Thyroid gland (tissue), 4 donors: ENCODE measurements around the gene CKLF. TPM values are rescaled to one million over a fixed set of nuclear protein-coding genes. Genes with fewer than 3 reads are reported as not detected.

ENCODE experiments used
- DNase-seq, 2 donors: peaks; one replicate each; pipeline ENCODE4 v3.0.0-alpha.2; 2019
- H3K27ac ChIP-seq, 3 donors: fragments of 200-600 bp; sonication (generic); 1 replicate in 2 of 3; 2 replicates in 1 of 3; pipeline ENCODE4 v1.5.1; 2016 to 2019; ENCODE audit warnings: mild to moderate bottlenecking in 1 of 3, moderate library complexity in 1 of 3
- H3K27me3 ChIP-seq: fragments of 200-600 bp; sonication (generic); one replicate; pipeline ENCODE4 v1.5.1; 2019
- H3K36me3 ChIP-seq, 2 donors: fragments of 200-600 bp; sonication (generic); one replicate each; pipeline ENCODE4 v1.5.1; 2016 to 2019
- H3K4me1 ChIP-seq, 2 donors: fragments of 200-600 bp; sonication (generic); one replicate each; pipeline ENCODE4 v1.5.1; 2017 to 2019
- H3K4me3 ChIP-seq, 3 donors: fragments of 200-600 bp; sonication (generic); replicated peaks in 1 of 3; 1 replicate in 2 of 3; 2 replicates in 1 of 3; pipeline ENCODE4 v1.5.1; 2016; ENCODE audit warnings: mild to moderate bottlenecking in 1 of 3
- H3K9me3 ChIP-seq: fragments of 200-600 bp; sonication (generic); one replicate; pipeline ENCODE4 v1.5.1; 2017
- CTCF ChIP-seq, 6 experiments: fragments of 200-600 bp in 3 of 6; fragments of 450-650 bp in 3 of 6; sonication (generic) in 3 of 6; IDR thresholded peaks; one replicate each; pipeline ENCODE4 v1.5.1; 2016 to 2019; ENCODE audit warnings: antibody characterized with exemption in 6 of 6, mild to moderate bottlenecking in 2 of 6, inconsistent platforms in 1 of 6, moderate library complexity in 1 of 6
- POLR2A ChIP-seq, 2 donors: fragments of 450-650 bp; IDR thresholded peaks; one replicate each; pipeline ENCODE4 v1.6.1; 2017; ENCODE audit warnings: antibody characterized with exemption in 2 of 2, mild to moderate bottlenecking in 2 of 2, moderate library complexity in 1 of 2
- WGBS, 2 donors: methylation state at CpG; one replicate each; pipeline ENCODE4 v1.1.5; 2017; 5-methylcytosine and 5-hydroxymethylcytosine counted together
- intact Hi-C: fragments of 100-400 bp; cut with DNase I; formaldehyde crosslinking; loops from one replicate; pipeline ENCODE4 v1.15.1; 2023
- total RNA-seq, 4 donors: library from RNA; depleted of rRNA; stranded (reverse); fragments of >200 nt; gene quantifications; one replicate each; pipeline ENCODE4 v1.2.3, GENCODE V29; 2016

Gene CKLF
- total RNA-seq, 4 donors from 2014 or later, result 22.1 to 79.4 (median 49.9) TPM

DNA sequence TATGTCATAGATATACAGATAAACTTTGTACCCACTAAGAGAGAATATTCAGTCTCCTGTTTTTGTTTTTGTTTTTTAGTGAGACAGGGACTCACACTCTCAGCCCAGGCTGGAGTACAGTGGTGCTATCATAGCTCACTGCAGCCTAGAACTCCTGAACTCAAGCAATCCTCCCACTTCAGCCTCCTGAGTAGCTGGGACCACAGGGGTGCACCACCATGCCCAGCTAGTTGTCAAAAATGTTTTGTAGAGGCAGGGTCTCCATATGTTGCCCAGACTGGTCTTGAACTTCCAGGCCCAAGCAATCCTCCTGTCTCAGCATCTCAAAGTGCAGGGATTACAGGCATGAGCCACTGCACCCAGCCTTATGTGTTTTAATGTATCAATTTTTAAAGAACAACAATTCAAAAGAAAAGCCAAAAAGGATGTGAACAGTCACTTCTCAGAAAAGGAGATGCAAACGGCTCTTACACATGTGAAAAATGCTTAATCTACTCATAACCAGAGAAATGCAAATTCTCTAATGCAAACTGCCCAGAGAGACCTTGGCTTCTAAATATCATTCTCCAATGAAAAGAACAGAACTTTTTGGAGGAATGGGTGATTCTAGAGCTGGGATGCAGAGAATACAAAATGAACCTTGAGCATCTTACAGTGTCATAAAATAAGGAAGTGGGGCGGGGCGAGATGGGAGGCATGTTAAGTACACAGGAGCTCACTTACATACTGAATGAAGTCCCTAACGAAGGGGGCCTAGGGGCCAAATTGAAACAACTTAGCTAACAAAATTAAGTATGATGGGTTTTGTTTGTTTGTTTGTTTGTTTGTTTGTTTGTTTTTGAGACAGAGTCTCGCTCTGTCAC, 44.8 kb downstream of the CKLF start:
- TF ChIP-seq CTCF (IDR thresholded peaks at IDR 0.05) (no peak), POLR2A (IDR thresholded peaks at IDR 0.05) (no peak)

DNA sequence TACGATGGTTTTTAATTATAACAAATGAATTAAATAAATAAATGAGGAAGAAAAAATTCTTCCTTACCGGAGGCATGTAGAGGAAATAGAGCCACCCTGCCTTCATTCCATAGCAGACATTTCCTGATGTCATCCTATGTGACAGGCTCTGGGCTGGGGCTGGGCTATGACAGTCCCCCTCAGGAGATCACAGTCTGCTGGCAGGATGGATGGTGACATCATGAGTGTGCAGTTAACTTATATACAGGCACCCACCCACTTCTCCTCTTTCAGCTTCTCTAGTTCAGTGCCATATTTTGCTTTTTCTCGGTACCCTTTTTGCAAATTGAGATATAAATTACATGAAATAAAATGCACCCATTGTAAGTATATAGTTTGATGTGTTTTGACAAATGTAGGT, 45.7 kb downstream of the CKLF start:
- WGBS, 2 donors, result 71 to 82% methylated on average over 3 of the region's 3 CpGs
- no peak for TF ChIP-seq POLR2A (IDR thresholded peaks at IDR 0.05)
- TF ChIP-seq CTCF (IDR thresholded peaks at IDR 0.05), result no peak
- H3K4me1 ChIP-seq, result no peaks in the 10 kb centered on the region

More for the DNA sequence above, 44.8 kb downstream of the CKLF start:
- no peak for DNase-seq
- no peak overlapping the region for H3K4me3 ChIP-seq
- H3K9me3 ChIP-seq, result no peaks in the 10 kb centered on the region
- WGBS, 2 donors, result 90 to 91% methylated on average over 5 of the region's 5 CpGs
- no peaks in the 10 kb centered on the region for H3K36me3 ChIP-seq
- no peak overlapping the region for H3K27ac ChIP-seq
- H3K4me1 ChIP-seq, result no peaks in the 10 kb centered on the region
- intact Hi-C loops, result no loop called here
- H3K27me3 ChIP-seq, result no peaks in the 10 kb centered on the region

DNA sequence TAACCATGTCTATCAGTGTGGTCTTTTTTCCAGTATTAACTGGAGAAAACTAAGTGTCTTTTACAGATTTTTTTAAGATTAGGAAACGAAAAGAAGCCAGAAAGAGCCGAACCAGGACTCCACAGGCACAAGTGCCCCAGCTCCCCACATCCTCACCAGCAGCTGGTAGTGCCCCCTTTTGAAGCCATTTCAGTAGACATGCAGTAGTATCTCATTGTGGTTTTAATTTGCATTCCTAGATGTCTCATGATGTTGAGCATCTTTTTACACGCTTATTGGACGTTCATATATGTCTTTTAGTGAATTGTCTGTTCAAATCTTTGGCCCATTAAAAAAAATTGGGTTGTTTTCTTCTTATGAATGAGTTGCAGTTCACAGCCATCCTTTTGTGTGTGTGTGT, 47.4 kb downstream of the CKLF start:
- no peak for DNase-seq
- 93 to 96% methylated on average over 4 of the region's 4 CpGs for WGBS, 2 donors
- Histone ChIP-seq H3K27me3 (no peaks in the 10 kb centered on the region), H3K36me3 (no peaks in the 10 kb centered on the region), H3K4me1 (peaks cover 4 to 6% of the 10 kb centered on the region in 2 donors), H3K27ac (no peak overlapping the region), H3K4me3 (no peak overlapping the region), H3K9me3 (no peaks in the 10 kb centered on the region)
- no peak for TF ChIP-seq CTCF (IDR thresholded peaks at IDR 0.05)
- TF ChIP-seq POLR2A (IDR thresholded peaks at IDR 0.05), result no peak
- intact Hi-C loops, result loop anchor here (5.0 kb wide), 2 partner anchors 117 to 192 kb away; no protein-coding TSS in a partner anchor

More for the DNA sequence above, 45.7 kb downstream of the CKLF start:
- intact Hi-C loops, result no loop called here
- Histone ChIP-seq H3K9me3 (no peaks in the 10 kb centered on the region), H3K27ac (no peak overlapping the region), H3K27me3 (no peaks in the 10 kb centered on the region), H3K36me3 (no peaks in the 10 kb centered on the region), H3K4me3 (no peak overlapping the region)
- no peak for DNase-seq

DNA sequence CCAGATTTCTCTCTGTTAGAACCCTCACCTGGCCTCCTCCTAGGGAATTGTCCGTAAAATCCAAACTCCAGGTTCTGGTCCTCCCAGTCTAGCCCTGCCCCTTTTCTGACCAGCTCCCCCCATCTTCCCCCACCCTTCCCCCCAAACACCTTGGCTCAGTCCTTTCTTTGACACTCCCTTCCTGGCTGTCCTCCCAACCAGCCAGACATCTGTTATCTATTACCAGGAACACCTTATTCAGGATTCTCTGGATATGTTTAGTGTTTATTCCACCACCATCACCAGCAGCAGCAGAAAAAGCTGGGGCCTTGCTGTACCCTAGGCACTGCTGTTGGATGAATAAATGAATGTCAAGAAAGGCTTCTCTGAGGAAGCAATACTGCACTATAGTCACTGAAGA, 48.1 kb downstream of the CKLF start:
- WGBS, 2 donors, result 94 to 100% methylated on average over 1 of the region's 1 CpG
- DNase-seq, result no peak
- Histone ChIP-seq H3K27me3 (no peaks in the 10 kb centered on the region), H3K4me1 (peaks cover 6% of the 10 kb centered on the region in 2 donors), H3K9me3 (no peaks in the 10 kb centered on the region), H3K27ac (no peak overlapping the region), H3K36me3 (no peaks in the 10 kb centered on the region), H3K4me3 (no peak overlapping the region)
- intact Hi-C loops, result loop anchor here (5.0 kb wide), 2 partner anchors 118 to 193 kb away; no protein-coding TSS in a partner anchor
- TF ChIP-seq CTCF (IDR thresholded peaks at IDR 0.05), result no peak
- no peak for TF ChIP-seq POLR2A (IDR thresholded peaks at IDR 0.05)

DNA sequence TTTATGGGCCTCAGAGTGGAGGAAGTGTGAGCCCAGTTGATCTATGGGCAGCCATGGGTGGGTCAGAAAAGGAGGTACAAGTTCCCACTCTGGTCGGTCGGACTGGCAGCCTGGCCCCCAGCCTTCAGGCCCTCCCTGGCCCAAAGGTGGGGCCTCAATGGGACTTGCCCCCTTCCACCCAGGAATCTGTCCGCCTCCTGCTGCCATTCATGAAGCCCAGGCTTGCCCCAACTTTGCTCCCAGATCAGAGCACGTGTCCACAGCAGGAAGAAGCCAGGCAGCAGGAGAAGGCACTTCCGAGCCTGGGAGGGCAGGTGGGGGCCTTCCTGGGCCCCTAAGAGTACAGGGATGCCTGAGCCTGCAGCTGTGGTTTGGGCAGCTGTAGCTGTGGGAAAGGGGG, 49.1 kb downstream of the CKLF start:
- 90 to 100% methylated on average over 1 to 2 of the region's 5 CpGs for WGBS, 2 donors

More for the DNA sequence above, 49.1 kb downstream of the CKLF start:
- H3K4me3 ChIP-seq, result no peak overlapping the region
- DNase-seq, result no peak
- no peaks in the 10 kb centered on the region for H3K27me3 ChIP-seq
- TF ChIP-seq POLR2A (IDR thresholded peaks at IDR 0.05), result no peak
- TF ChIP-seq CTCF (IDR thresholded peaks at IDR 0.05), result no peak
- H3K36me3 ChIP-seq, result no peaks in the 10 kb centered on the region
- H3K27ac ChIP-seq, result no peak overlapping the region
- H3K4me1 ChIP-seq, result peaks cover 9 to 15% of the 10 kb centered on the region in 2 donors
- no peaks in the 10 kb centered on the region for H3K9me3 ChIP-seq
- intact Hi-C loops, result loop anchor here (5.0 kb wide), 2 partner anchors 119 to 194 kb away; no protein-coding TSS in a partner anchor
